PC-3 (cell line): Measurements from ENCODE around the gene CFAP58.

ENCODE experiments used
- EZH2 ChIP-seq: fragments of 300-600 bp; sonication (generic); IDR thresholded peaks from one replicate; pipeline ENCODE4 v1.6.1; 2017; ENCODE audit warnings: antibody characterized with exemption, mild to moderate bottlenecking, low read length; ENCODE audit not compliant: unreplicated experiment
- EZH2phosphoT487 ChIP-seq: fragments of 300-600 bp; sonication (generic); IDR thresholded peaks from 2 replicates; pipeline ENCODE4 v1.6.1; 2018; ENCODE audit warnings: mild to moderate bottlenecking, antibody characterized with exemption, low read length, borderline replicate concordance
- TF ChIP-seq, protein P1 (sequence below): fragments of 300-600 bp; sonication (generic); conservative IDR thresholded peaks from 2 replicates; pipeline ENCODE4 v1.5.1; 2017; ENCODE audit warnings: antibody characterized with exemption, low read depth, mild to moderate bottlenecking, low read length

GRCh38 chr10:104440221-104440620, 86.6 kb downstream of the CFAP58 start:
- TF ChIP-seq, protein P1, sequence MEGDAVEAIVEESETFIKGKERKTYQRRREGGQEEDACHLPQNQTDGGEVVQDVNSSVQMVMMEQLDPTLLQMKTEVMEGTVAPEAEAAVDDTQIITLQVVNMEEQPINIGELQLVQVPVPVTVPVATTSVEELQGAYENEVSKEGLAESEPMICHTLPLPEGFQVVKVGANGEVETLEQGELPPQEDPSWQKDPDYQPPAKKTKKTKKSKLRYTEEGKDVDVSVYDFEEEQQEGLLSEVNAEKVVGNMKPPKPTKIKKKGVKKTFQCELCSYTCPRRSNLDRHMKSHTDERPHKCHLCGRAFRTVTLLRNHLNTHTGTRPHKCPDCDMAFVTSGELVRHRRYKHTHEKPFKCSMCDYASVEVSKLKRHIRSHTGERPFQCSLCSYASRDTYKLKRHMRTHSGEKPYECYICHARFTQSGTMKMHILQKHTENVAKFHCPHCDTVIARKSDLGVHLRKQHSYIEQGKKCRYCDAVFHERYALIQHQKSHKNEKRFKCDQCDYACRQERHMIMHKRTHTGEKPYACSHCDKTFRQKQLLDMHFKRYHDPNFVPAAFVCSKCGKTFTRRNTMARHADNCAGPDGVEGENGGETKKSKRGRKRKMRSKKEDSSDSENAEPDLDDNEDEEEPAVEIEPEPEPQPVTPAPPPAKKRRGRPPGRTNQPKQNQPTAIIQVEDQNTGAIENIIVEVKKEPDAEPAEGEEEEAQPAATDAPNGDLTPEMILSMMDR: no peak
- TF ChIP-seq EZH2 (no peak), EZH2phosphoT487 (no peak)
